Panc1 (cell line): ENCODE results near the gene CTSL. TPM values are rescaled to one million over a fixed set of nuclear protein-coding genes. Genes with fewer than 3 reads are reported as not detected.

ENCODE experiments used
- ATAC-seq: fragments of 200-7000 bp; cut with Tn5 transposase; 2 replicates; pipeline ENCODE4 v1.9.1; 2020; ENCODE audit warnings: mild to moderate bottlenecking, moderate library complexity
- BruUV-seq: library from RNA; stranded (reverse); fragments of 400-500 nt; replicated peaks from 2 replicates; lab custom pipeline; 2021; lab: Mats Ljungman, UMichigan
- CTCF ChIA-PET: fragments of 300-600 bp; sonication (Branson Sonifier 250); formaldehyde crosslinking; loops from one replicate; lab custom pipeline; 2022; ENCODE audit warnings: antibody characterized with exemption; lab: Charles Lee
- POLR2A ChIA-PET: fragments of 300-600 bp; sonication (Branson Sonifier 250); formaldehyde crosslinking; loops from one replicate; lab custom pipeline; 2022; ENCODE audit warnings: antibody characterized with exemption; lab: Charles Lee
- DNase-seq: peaks from one replicate; pipeline ENCODE4 v3.0.0-alpha.2; 2010; ENCODE audit warnings: low read depth, low spot score
- H3K27ac ChIP-seq: 2 replicates; pipeline ENCODE4 v1.5.1; 2011; ENCODE audit warnings: mild to moderate bottlenecking, low read length, inconsistent platforms
- H3K27me3 ChIP-seq: fragments of 200-500 bp; sonication (Bioruptor generic); 2 replicates; pipeline ENCODE4 v1.6.0; 2014; ENCODE audit warnings: low read length, inconsistent platforms; ENCODE audit not compliant: control insufficient read depth, insufficient read depth
- H3K36me3 ChIP-seq: fragments of 200-500 bp; sonication (Bioruptor generic); 2 replicates; pipeline ENCODE4 v1.5.1; 2014; ENCODE audit warnings: inconsistent platforms, mild to moderate bottlenecking, low read length, moderate library complexity; ENCODE audit not compliant: control insufficient read depth, insufficient read depth
- H3K4me1 ChIP-seq: 2 replicates; pipeline ENCODE4 v1.5.1; 2011; ENCODE audit warnings: inconsistent platforms, mild to moderate bottlenecking, low read length, moderate library complexity; ENCODE audit not compliant: control insufficient read depth, insufficient read depth
- H3K4me3 ChIP-seq, 2 experiments: 2 replicates each; pipeline ENCODE4 v1.5.1; 2011 to 2012; ENCODE audit warnings: low read depth in 2 of 2, low read length in 2 of 2, mild to moderate bottlenecking in 2 of 2, inconsistent platforms in 1 of 2, moderate library complexity in 1 of 2
- H3K9me3 ChIP-seq: fragments of 200-500 bp; sonication (Bioruptor generic); 2 replicates; pipeline ENCODE4 v1.5.1; 2014; ENCODE audit warnings: low read depth, mild to moderate bottlenecking, inconsistent platforms, low read length, moderate library complexity; ENCODE audit not compliant: control insufficient read depth, insufficient read depth
- CTCF ChIP-seq: fragments of 450-650 bp; IDR thresholded peaks from 2 replicates; pipeline ENCODE4 v1.5.1; 2017; ENCODE audit warnings: mild to moderate bottlenecking
- POLR2AphosphoS5 ChIP-seq: IDR thresholded peaks from 2 replicates; pipeline ENCODE4 v1.6.1; 2012; ENCODE audit warnings: mild to moderate bottlenecking, low read depth, low read length, moderate library complexity
- REST ChIP-seq, 2 experiments: IDR thresholded peaks; 2 replicates each; pipeline ENCODE4 v1.6.1; 2011 to 2012; ENCODE audit warnings: low read depth in 2 of 2, control low read depth in 1 of 2, low read length in 1 of 2, mild to moderate bottlenecking in 1 of 2, moderate library complexity in 1 of 2; ENCODE audit not compliant: insufficient read depth in 1 of 2
- SIN3A ChIP-seq: IDR thresholded peaks from 2 replicates; pipeline ENCODE4 v1.6.1; 2012; ENCODE audit warnings: low read depth, mild to moderate bottlenecking, low read length, moderate library complexity, borderline replicate concordance; ENCODE audit not compliant: insufficient read depth
- TCF7L2 ChIP-seq: IDR thresholded peaks from 2 replicates; pipeline ENCODE4 v1.6.1; 2011; ENCODE audit warnings: mild to moderate bottlenecking, low read depth, low read length, inconsistent platforms
- in situ Hi-C: cut with HindIII; loops from 2 replicates; pipeline ENCODE4 v1.10.0; 2016; ENCODE audit warnings: low sequenced_read_pairs, low pct_unique_long_range_greater_than_20kb
- intact Hi-C: fragments of 100-400 bp; cut with micrococcal nuclease; formaldehyde crosslinking; loops from one replicate; pipeline ENCODE4 v1.10.0; 2022; ENCODE audit not compliant: unreplicated experiment
- total RNA-seq: library from RNA; stranded (reverse); gene quantifications from one replicate; pipeline ENCODE4 v1.2.1, GENCODE V29; 2021; ENCODE audit not compliant: unreplicated experiment

Gene CTSL
- total RNA-seq, 1 experiment from 2014 or later, result 45.2 TPM

GRCh38 chr9:87713988-87714330 is 12.0 kb upstream of the CTSL start:
- no peaks in the 10 kb centered on the region for H3K27me3 ChIP-seq
- no peak overlapping the region for H3K27ac ChIP-seq
- H3K9me3 ChIP-seq, result no peaks in the 10 kb centered on the region
- CTCF ChIA-PET, result no interaction called here
- TF ChIP-seq TCF7L2, result no peak
- no peak for TF ChIP-seq CTCF
- no peak for TF ChIP-seq REST (IDR thresholded peaks at IDR 0.05; ENCODE audit: insufficient read depth in 1 of 2, low read depth in 2 of 2, low read length in 1 of 2)
- TF ChIP-seq SIN3A, result no peak
- TF ChIP-seq POLR2AphosphoS5, result no peak
- DNase-seq (no peak), ATAC-seq (no peak)
- in situ Hi-C loops (no loop called here), intact Hi-C loops (no loop called here)
- POLR2A ChIA-PET, result no interaction called here
- no peaks in the 10 kb centered on the region for H3K36me3 ChIP-seq
- BruUV-seq, result no TSS peak
- no peak overlapping the region; a peak in 1 of 4 replicates for H3K4me3 ChIP-seq
- H3K4me1 ChIP-seq, result no peaks in the 10 kb centered on the region; the same call in 1 of the 2 replicates

- Histone ChIP-seq H3K27ac (no peak overlapping the region), H3K36me3 (no peaks in the 10 kb centered on the region), H3K4me1 (no peaks in the 10 kb centered on the region; the same call in 1 of the 2 replicates), H3K27me3 (no peaks in the 10 kb centered on the region), H3K4me3 (no peak overlapping the region), H3K9me3 (no peaks in the 10 kb centered on the region)
- POLR2A ChIA-PET, result no interaction called here
- intact Hi-C loops, result no loop called here
- CTCF ChIA-PET, result no interaction called here
- DNase-seq (no peak), ATAC-seq (no peak)
- no peak for TF ChIP-seq CTCF
- TF ChIP-seq SIN3A, result no peak
- TF ChIP-seq POLR2AphosphoS5, result no peak
- no peak for TF ChIP-seq REST (IDR thresholded peaks at IDR 0.05; ENCODE audit: insufficient read depth in 1 of 2, low read depth in 2 of 2, low read length in 1 of 2)
- no peak for TF ChIP-seq TCF7L2
- BruUV-seq, result no TSS peak
- in situ Hi-C loops, result no loop called here
Measured at GRCh38 chr9:87714819-87715218, 11.1 kb upstream of the CTSL start.
